ENCODE measurements around the gene NOXA1. TPM values are rescaled to one million over a fixed set of nuclear protein-coding genes. Genes with fewer than 3 reads are reported as not detected.
A peak's percentile ranks its signal among the peaks of the same experiment; 100 is the strongest.

Gene NOXA1
- total RNA-seq, 1 experiment from 2014 or later: 3.7 TPM

- no peak for DNase-seq (ENCODE audit: low spot score)
These were observed 29.8 kb downstream of the NOXA1 start for GRCh38 chr9:137452761-137453642.

- no peak for DNase-seq (ENCODE audit: low spot score)
These were observed 30.5 kb downstream of the NOXA1 start for GRCh38 chr9:137453643-137454081.

- DNase-seq (ENCODE audit: low spot score): no peak
These were observed 31.0 kb downstream of the NOXA1 start for GRCh38 chr9:137454145-137454596.

GRCh38 chr9:137454597-137455358, 31.6 kb downstream of the NOXA1 start:
- peak; percentile 61 for DNase-seq (ENCODE audit: low spot score)

- no peak for DNase-seq (ENCODE audit: low spot score)
These were observed 32.3 kb downstream of the NOXA1 start for GRCh38 chr9:137455359-137455991.

GRCh38 chr9:137456061-137456863, 33.1 kb downstream of the NOXA1 start:
- no peak for DNase-seq (ENCODE audit: low spot score)

GRCh38 chr9:137456864-137457405, 33.7 kb downstream of the NOXA1 start:
- DNase-seq (ENCODE audit: low spot score): no peak

GRCh38 chr9:137457406-137458193, 34.4 kb downstream of the NOXA1 start:
- no peak for DNase-seq (ENCODE audit: low spot score)

- DNase-seq (ENCODE audit: low spot score): no peak
These were observed 35.3 kb downstream of the NOXA1 start for GRCh38 chr9:137458194-137459151.

GRCh38 chr9:137459152-137459600, 36.0 kb downstream of the NOXA1 start, which contains the start of gene NSMF:
TSS of gene NSMF (minus strand) at chr9:137459334. CDS start at chr9:137459102, 232 bp downstream.
- DNase-seq (ENCODE audit: low spot score): peak; percentile 95

- DNase-seq (ENCODE audit: low spot score): no peak
These were observed 36.6 kb downstream of the NOXA1 start for GRCh38 chr9:137459601-137460362.

- no peak for DNase-seq (ENCODE audit: low spot score)
These were observed 37.4 kb downstream of the NOXA1 start for GRCh38 chr9:137460363-137461315.

- DNase-seq (ENCODE audit: low spot score): no peak
These were observed 38.1 kb downstream of the NOXA1 start for GRCh38 chr9:137461316-137461662.

GRCh38 chr9:137461663-137462395, 38.6 kb downstream of the NOXA1 start:
- DNase-seq (ENCODE audit: low spot score): no peak

GRCh38 chr9:137462396-137462985, 39.3 kb downstream of the NOXA1 start:
- DNase-seq (ENCODE audit: low spot score): no peak

Data from HT-29 (cell line).